Measurements from ENCODE around the gene G0S2.

G0S2 gene

GRCh38 chr1:209634005-209634737 lies 41.0 kb upstream of the G0S2 start:
- no peak overlapping the region for H3K27ac ChIP-seq (ENCODE audit: low read depth, low read length, severe bottlenecking)
- no peaks in the 10 kb centered on the region for H3K4me1 ChIP-seq (ENCODE audit: control insufficient read depth, insufficient read depth, low read length, poor library complexity, severe bottlenecking)
- WGBS, 2 experiments (ENCODE audit: insufficient coverage in 2 of 2), result 93 to 94% methylated on average over 13 to 18 of the region's 20 CpGs
- no peak overlapping the region for H3K4me3 ChIP-seq (ENCODE audit: extremely low read depth, insufficient read depth, low read length, poor library complexity, severe bottlenecking)
- H3K36me3 ChIP-seq (ENCODE audit: control insufficient read depth, insufficient read depth, low read length), result no peaks in the 10 kb centered on the region
- no peaks in the 10 kb centered on the region for H3K9me3 ChIP-seq (ENCODE audit: control insufficient read depth, low read length)

GRCh38 chr1:209635850-209636249 lies 39.4 kb upstream of the G0S2 start:
- Histone ChIP-seq H3K4me3 (ENCODE audit: extremely low read depth, insufficient read depth, low read length, poor library complexity, severe bottlenecking) (no peak overlapping the region), H3K27ac (ENCODE audit: low read depth, low read length, severe bottlenecking) (no peak overlapping the region), H3K9me3 (ENCODE audit: control insufficient read depth, low read length) (no peaks in the 10 kb centered on the region), H3K4me1 (ENCODE audit: control insufficient read depth, insufficient read depth, low read length, poor library complexity, severe bottlenecking) (no peaks in the 10 kb centered on the region), H3K36me3 (ENCODE audit: control insufficient read depth, insufficient read depth, low read length) (no peaks in the 10 kb centered on the region)
- 56 to 72% methylated on average over 1 to 2 of the region's 5 CpGs for WGBS, 2 experiments (ENCODE audit: insufficient coverage in 2 of 2)

- H3K27ac ChIP-seq (ENCODE audit: low read depth, low read length, severe bottlenecking), result no peak overlapping the region
- no peaks in the 10 kb centered on the region for H3K9me3 ChIP-seq (ENCODE audit: control insufficient read depth, low read length)
- no peak overlapping the region for H3K4me3 ChIP-seq (ENCODE audit: extremely low read depth, insufficient read depth, low read length, poor library complexity, severe bottlenecking)
- 92 to 94% methylated on average over 2 to 3 of the region's 5 CpGs for WGBS, 2 experiments (ENCODE audit: insufficient coverage in 2 of 2)
- no peaks in the 10 kb centered on the region for H3K4me1 ChIP-seq (ENCODE audit: control insufficient read depth, insufficient read depth, low read length, poor library complexity, severe bottlenecking)
- no peaks in the 10 kb centered on the region for H3K36me3 ChIP-seq (ENCODE audit: control insufficient read depth, insufficient read depth, low read length)
Observed at GRCh38 chr1:209641832-209642172, 33.4 kb upstream of the G0S2 start.

GRCh38 chr1:209642816-209643215 lies 32.4 kb upstream of the G0S2 start:
- H3K4me1 ChIP-seq (ENCODE audit: control insufficient read depth, insufficient read depth, low read length, poor library complexity, severe bottlenecking), result no peaks in the 10 kb centered on the region
- WGBS, 2 experiments (ENCODE audit: insufficient coverage in 2 of 2), result 50% methylated on average over 2 of the region's 3 CpGs; no CpG with 5 or more reads in 1 of the 2 experiments
- no peaks in the 10 kb centered on the region for H3K9me3 ChIP-seq (ENCODE audit: control insufficient read depth, low read length)
- no peak overlapping the region for H3K27ac ChIP-seq (ENCODE audit: low read depth, low read length, severe bottlenecking)
- no peaks in the 10 kb centered on the region for H3K36me3 ChIP-seq (ENCODE audit: control insufficient read depth, insufficient read depth, low read length)
- H3K4me3 ChIP-seq (ENCODE audit: extremely low read depth, insufficient read depth, low read length, poor library complexity, severe bottlenecking), result no peak overlapping the region

- no peaks in the 10 kb centered on the region for H3K4me1 ChIP-seq (ENCODE audit: control insufficient read depth, insufficient read depth, low read length, poor library complexity, severe bottlenecking)
- WGBS, 2 experiments (ENCODE audit: insufficient coverage in 2 of 2), result 92% methylated on average over 2 of the region's 2 CpGs; no CpG with 5 or more reads in 1 of the 2 experiments
Observed at GRCh38 chr1:209643285-209644020, 31.8 kb upstream of the G0S2 start.

GRCh38 chr1:209645574-209646452 lies 29.4 kb upstream of the G0S2 start:
- no peaks in the 10 kb centered on the region for H3K9me3 ChIP-seq (ENCODE audit: control insufficient read depth, low read length)
- H3K4me1 ChIP-seq (ENCODE audit: control insufficient read depth, insufficient read depth, low read length, poor library complexity, severe bottlenecking), result no peaks in the 10 kb centered on the region
- H3K27ac ChIP-seq (ENCODE audit: low read depth, low read length, severe bottlenecking), result no peak overlapping the region

More at GRCh38 chr1:209643285-209644020, 31.8 kb upstream of the G0S2 start:
- no peak overlapping the region for H3K4me3 ChIP-seq (ENCODE audit: extremely low read depth, insufficient read depth, low read length, poor library complexity, severe bottlenecking)
- H3K27ac ChIP-seq (ENCODE audit: low read depth, low read length, severe bottlenecking), result no peak overlapping the region
- H3K9me3 ChIP-seq (ENCODE audit: control insufficient read depth, low read length), result no peaks in the 10 kb centered on the region
- no peaks in the 10 kb centered on the region for H3K36me3 ChIP-seq (ENCODE audit: control insufficient read depth, insufficient read depth, low read length)

GRCh38 chr1:209646558-209646957 lies 28.7 kb upstream of the G0S2 start:
- peaks cover 5% of the 10 kb centered on the region for H3K4me1 ChIP-seq (ENCODE audit: control insufficient read depth, insufficient read depth, low read length, poor library complexity, severe bottlenecking)
- WGBS, 2 experiments (ENCODE audit: insufficient coverage in 2 of 2), result 75 to 85% methylated on average over 2 to 4 of the region's 5 CpGs

More at GRCh38 chr1:209645574-209646452, 29.4 kb upstream of the G0S2 start:
- Histone ChIP-seq H3K36me3 (ENCODE audit: control insufficient read depth, insufficient read depth, low read length) (no peaks in the 10 kb centered on the region), H3K4me3 (ENCODE audit: extremely low read depth, insufficient read depth, low read length, poor library complexity, severe bottlenecking) (no peak overlapping the region)
- WGBS, 2 experiments (ENCODE audit: insufficient coverage in 2 of 2), result 92 to 97% methylated on average over 11 to 13 of the region's 16 CpGs

GRCh38 chr1:209647156-209647555 lies 28.1 kb upstream of the G0S2 start:
- WGBS, 2 experiments (ENCODE audit: insufficient coverage in 2 of 2), result 100% methylated on average over 2 of the region's 4 CpGs
- Histone ChIP-seq H3K27ac (ENCODE audit: low read depth, low read length, severe bottlenecking) (no peak overlapping the region), H3K4me1 (ENCODE audit: control insufficient read depth, insufficient read depth, low read length, poor library complexity, severe bottlenecking) (peaks cover 5% of the 10 kb centered on the region), H3K36me3 (ENCODE audit: control insufficient read depth, insufficient read depth, low read length) (no peaks in the 10 kb centered on the region), H3K9me3 (ENCODE audit: control insufficient read depth, low read length) (no peaks in the 10 kb centered on the region), H3K4me3 (ENCODE audit: extremely low read depth, insufficient read depth, low read length, poor library complexity, severe bottlenecking) (no peak overlapping the region)

More at GRCh38 chr1:209646558-209646957, 28.7 kb upstream of the G0S2 start:
- H3K9me3 ChIP-seq (ENCODE audit: control insufficient read depth, low read length), result no peaks in the 10 kb centered on the region
- H3K27ac ChIP-seq (ENCODE audit: low read depth, low read length, severe bottlenecking), result no peak overlapping the region
- no peaks in the 10 kb centered on the region for H3K36me3 ChIP-seq (ENCODE audit: control insufficient read depth, insufficient read depth, low read length)
- H3K4me3 ChIP-seq (ENCODE audit: extremely low read depth, insufficient read depth, low read length, poor library complexity, severe bottlenecking), result no peak overlapping the region

- Histone ChIP-seq H3K4me3 (ENCODE audit: extremely low read depth, insufficient read depth, low read length, poor library complexity, severe bottlenecking) (no peak overlapping the region), H3K9me3 (ENCODE audit: control insufficient read depth, low read length) (no peaks in the 10 kb centered on the region), H3K4me1 (ENCODE audit: control insufficient read depth, insufficient read depth, low read length, poor library complexity, severe bottlenecking) (peaks cover 5% of the 10 kb centered on the region), H3K27ac (ENCODE audit: low read depth, low read length, severe bottlenecking) (no peak overlapping the region), H3K36me3 (ENCODE audit: control insufficient read depth, insufficient read depth, low read length) (no peaks in the 10 kb centered on the region)
Observed at GRCh38 chr1:209648346-209648745, 26.9 kb upstream of the G0S2 start.

- H3K9me3 ChIP-seq (ENCODE audit: control insufficient read depth, low read length), result no peaks in the 10 kb centered on the region
- H3K27ac ChIP-seq (ENCODE audit: low read depth, low read length, severe bottlenecking), result peak overlapping the region; percentile 13
- 72 to 77% methylated on average over 1 to 2 of the region's 6 CpGs for WGBS, 2 experiments (ENCODE audit: insufficient coverage in 2 of 2)
- no peaks in the 10 kb centered on the region for H3K36me3 ChIP-seq (ENCODE audit: control insufficient read depth, insufficient read depth, low read length)
- peaks cover 5% of the 10 kb centered on the region for H3K4me1 ChIP-seq (ENCODE audit: control insufficient read depth, insufficient read depth, low read length, poor library complexity, severe bottlenecking)
- H3K4me3 ChIP-seq (ENCODE audit: extremely low read depth, insufficient read depth, low read length, poor library complexity, severe bottlenecking), result no peak overlapping the region
Observed at GRCh38 chr1:209648931-209649776, 26.1 kb upstream of the G0S2 start.
